ENCODE data around the gene NCOA5. TPM values are rescaled to one million over a fixed set of nuclear protein-coding genes. Genes with fewer than 3 reads are reported as not detected.

NCOA5 gene
- total and polyA plus RNA-seq, 2 donors from 2014 or later, result 15.4 to 28.3 TPM

GRCh38 chr20:46035253-46035652 lies 54.5 kb downstream of the NCOA5 start:
- no peak for FAIRE-seq
- Histone ChIP-seq H3K4me1 (ENCODE audit: control insufficient read depth in 2 of 3, insufficient read depth in 2 of 3, low read depth in 1 of 3, low read length in 3 of 3) (no peaks in the 10 kb centered on the region), H3K27ac (ENCODE audit: low read depth in 2 of 2, low read length in 2 of 2) (no peak overlapping the region), H3K9ac (ENCODE audit: low read length in 3 of 3) (no peak overlapping the region), H3K27me3 (ENCODE audit: control insufficient read depth, insufficient read depth, low read length) (peaks cover 16% of the 10 kb centered on the region), H3K4me3 (ENCODE audit: low read length in 3 of 3) (no peak overlapping the region), H3K36me3 (ENCODE audit: control insufficient read depth in 2 of 3, insufficient read depth in 3 of 3, low read length in 3 of 3) (no peaks in the 10 kb centered on the region), H3K9me3 (ENCODE audit: control insufficient read depth in 2 of 3, insufficient read depth in 1 of 3, low read length in 3 of 3) (no peaks in the 10 kb centered on the region)
- no peak for DNase-seq
- intact Hi-C loops (cut with DNase I), result no loop called here
- TF ChIP-seq, protein P1, sequence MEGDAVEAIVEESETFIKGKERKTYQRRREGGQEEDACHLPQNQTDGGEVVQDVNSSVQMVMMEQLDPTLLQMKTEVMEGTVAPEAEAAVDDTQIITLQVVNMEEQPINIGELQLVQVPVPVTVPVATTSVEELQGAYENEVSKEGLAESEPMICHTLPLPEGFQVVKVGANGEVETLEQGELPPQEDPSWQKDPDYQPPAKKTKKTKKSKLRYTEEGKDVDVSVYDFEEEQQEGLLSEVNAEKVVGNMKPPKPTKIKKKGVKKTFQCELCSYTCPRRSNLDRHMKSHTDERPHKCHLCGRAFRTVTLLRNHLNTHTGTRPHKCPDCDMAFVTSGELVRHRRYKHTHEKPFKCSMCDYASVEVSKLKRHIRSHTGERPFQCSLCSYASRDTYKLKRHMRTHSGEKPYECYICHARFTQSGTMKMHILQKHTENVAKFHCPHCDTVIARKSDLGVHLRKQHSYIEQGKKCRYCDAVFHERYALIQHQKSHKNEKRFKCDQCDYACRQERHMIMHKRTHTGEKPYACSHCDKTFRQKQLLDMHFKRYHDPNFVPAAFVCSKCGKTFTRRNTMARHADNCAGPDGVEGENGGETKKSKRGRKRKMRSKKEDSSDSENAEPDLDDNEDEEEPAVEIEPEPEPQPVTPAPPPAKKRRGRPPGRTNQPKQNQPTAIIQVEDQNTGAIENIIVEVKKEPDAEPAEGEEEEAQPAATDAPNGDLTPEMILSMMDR (IDR thresholded peaks at IDR 0.05; ENCODE audit: borderline replicate concordance, extremely low read depth, insufficient read depth), result no peak

DNA sequence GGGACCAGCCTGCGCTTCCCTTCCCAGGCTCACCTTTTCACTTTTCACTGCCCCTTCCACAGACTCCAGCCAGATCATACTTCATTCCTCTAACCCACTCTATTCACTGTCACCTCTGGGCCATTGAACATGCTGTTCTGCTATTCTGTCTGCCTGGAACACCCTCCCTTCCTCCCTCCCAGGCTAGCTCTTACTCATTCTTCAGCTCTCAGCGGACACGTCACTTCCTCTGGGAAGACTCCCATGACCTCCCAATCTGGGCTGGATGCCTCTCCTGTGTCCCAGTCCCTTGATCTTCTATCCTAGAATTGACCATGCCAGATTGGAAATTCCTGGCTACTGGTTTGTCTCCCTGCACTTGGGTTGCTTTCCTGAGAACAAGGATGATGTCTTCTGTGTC lies 55.7 kb downstream of the NCOA5 start:
- no peak for DNase-seq
- Histone ChIP-seq H3K36me3 (ENCODE audit: control insufficient read depth in 2 of 3, insufficient read depth in 3 of 3, low read length in 3 of 3) (no peaks in the 10 kb centered on the region), H3K9ac (ENCODE audit: low read length in 3 of 3) (no peak overlapping the region), H3K4me1 (ENCODE audit: control insufficient read depth in 2 of 3, insufficient read depth in 2 of 3, low read depth in 1 of 3, low read length in 3 of 3) (no peaks in the 10 kb centered on the region), H3K27ac (ENCODE audit: low read depth in 2 of 2, low read length in 2 of 2) (no peak overlapping the region), H3K27me3 (ENCODE audit: control insufficient read depth, insufficient read depth, low read length) (peaks cover 18% of the 10 kb centered on the region), H3K9me3 (ENCODE audit: control insufficient read depth in 2 of 3, insufficient read depth in 1 of 3, low read length in 3 of 3) (no peaks in the 10 kb centered on the region), H3K4me3 (ENCODE audit: low read length in 3 of 3) (no peak overlapping the region)
- TF ChIP-seq, protein P1 (IDR thresholded peaks at IDR 0.05; ENCODE audit: borderline replicate concordance, extremely low read depth, insufficient read depth), result no peak
- no peak for FAIRE-seq
- intact Hi-C loops (cut with DNase I), result no loop called here

DNA sequence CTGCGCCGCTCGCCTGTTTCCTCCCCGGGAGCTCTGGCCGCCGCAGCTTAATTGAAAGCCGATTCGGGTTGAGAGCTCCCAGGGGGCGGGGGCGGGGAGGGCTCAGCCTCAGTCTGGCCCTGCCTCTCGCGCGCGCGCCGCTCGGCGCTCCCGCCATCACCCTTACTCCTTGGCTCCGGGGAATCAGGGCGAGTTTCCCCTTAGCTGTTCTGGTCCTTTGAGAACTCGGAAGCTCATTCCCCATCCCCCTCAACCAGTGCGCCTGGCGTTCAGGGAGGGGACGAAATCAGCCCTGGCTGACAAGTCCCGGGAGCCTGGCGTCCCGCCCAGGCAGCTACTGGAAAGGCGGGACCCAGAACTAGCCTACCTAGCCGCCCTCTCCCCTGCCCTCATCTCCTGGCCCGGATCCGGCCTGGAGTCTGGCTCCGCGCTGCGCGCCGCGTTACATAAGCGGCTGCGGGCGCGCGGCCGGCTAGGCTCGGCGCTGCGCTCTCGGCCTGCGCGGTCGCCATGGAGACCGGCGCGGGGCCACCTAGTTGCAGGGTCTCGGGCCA lies 58.0 kb downstream of the NCOA5 start:
- no peaks in the 10 kb centered on the region for H3K4me1 ChIP-seq (ENCODE audit: control insufficient read depth in 2 of 3, insufficient read depth in 2 of 3, low read depth in 1 of 3, low read length in 3 of 3)
- FAIRE-seq, result no peak
- peak in 2 of 5 donors; percentile 18 to 28 for DNase-seq
- H3K9me3 ChIP-seq (ENCODE audit: control insufficient read depth in 2 of 3, insufficient read depth in 1 of 3, low read length in 3 of 3), result no peaks in the 10 kb centered on the region
- H3K36me3 ChIP-seq (ENCODE audit: control insufficient read depth in 2 of 3, insufficient read depth in 3 of 3, low read length in 3 of 3), result no peaks in the 10 kb centered on the region
- H3K27me3 ChIP-seq (ENCODE audit: control insufficient read depth, insufficient read depth, low read length), result peaks cover 21% of the 10 kb centered on the region
- H3K9ac ChIP-seq (ENCODE audit: low read length in 3 of 3), result no peak overlapping the region
- H3K4me3 ChIP-seq (ENCODE audit: low read length in 3 of 3), result no peak overlapping the region
- H3K27ac ChIP-seq (ENCODE audit: low read depth in 2 of 2, low read length in 2 of 2), result no peak overlapping the region
- TF ChIP-seq, protein P1 (IDR thresholded peaks at IDR 0.05; ENCODE audit: borderline replicate concordance, extremely low read depth, insufficient read depth), result no peak
- intact Hi-C loops (cut with DNase I), result no loop called here

All from kidney (tissue), 14 donors.